ENCODE measurements around the gene ZFPM1. TPM values are rescaled to one million over a fixed set of nuclear protein-coding genes. Genes with fewer than 3 reads are reported as not detected.

ZFPM1 gene
- total RNA-seq, 2 experiments from 2014 or later = 2.1 to 14.2 TPM

GRCh38 chr16:88524973-88525662 lies 72.0 kb downstream of the ZFPM1 start:
- Histone ChIP-seq H3K36me3 (ENCODE audit: insufficient read depth, low read length) (no peaks in the 10 kb centered on the region), H3K4me3 (ENCODE audit: low read depth, low read length, poor library complexity, severe bottlenecking) (no peak overlapping the region), H3K9me3 (ENCODE audit: low read length) (no peaks in the 10 kb centered on the region), H3K79me2 (ENCODE audit: insufficient read depth, low read depth, low read length) (no peaks in the 10 kb centered on the region), H3K27ac (ENCODE audit: low read depth, low read length, poor library complexity, severe bottlenecking) (no peak overlapping the region), H3K4me1 (ENCODE audit: insufficient read depth, low read length, poor library complexity, severe bottlenecking) (peaks cover 6% of the 10 kb centered on the region), H4K20me1 (ENCODE audit: insufficient read depth, low read length) (no peaks in the 10 kb centered on the region), H2AFZ (ENCODE audit: low read length) (no peak overlapping the region), H3K9me2 (ENCODE audit: insufficient read depth, low read length) (no peaks in the 10 kb centered on the region), H3K4me2 (ENCODE audit: low read length) (no peak overlapping the region)
- intact Hi-C loops (cut with micrococcal nuclease; ENCODE audit: unreplicated experiment) = no loop called here
- POLR2A ChIA-PET = no interaction called here
- BruUV-seq (replicated peaks) = no TSS peak
- TF ChIP-seq EZH2phosphoT487 (IDR thresholded peaks at IDR 0.05; ENCODE audit: borderline replicate concordance, low read depth, low read length) (no peak), CTCF (conservative IDR thresholded peaks at IDR 0.05; ENCODE audit: low read length) (no peak)
- no peak for DNase-seq (ENCODE audit: low spot score)
- CTCF ChIA-PET (ENCODE audit: unreplicated experiment) = no interaction called here

DNA sequence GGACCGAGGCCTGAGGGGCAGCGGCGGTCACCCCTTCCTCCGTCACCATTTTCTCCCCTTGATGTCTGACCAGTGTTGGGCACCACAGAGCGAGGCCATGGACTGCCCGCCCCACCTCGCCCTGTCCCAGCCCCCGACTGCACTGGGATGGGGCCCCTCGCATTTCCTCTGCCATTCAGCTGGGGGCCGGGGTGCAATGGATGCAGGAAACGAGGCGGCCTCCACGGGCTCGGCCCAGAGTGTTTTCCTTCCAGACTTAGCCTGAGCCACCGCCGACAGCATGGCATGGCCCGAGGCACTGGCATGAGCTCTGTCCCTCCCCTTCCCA lies 72.5 kb downstream of the ZFPM1 start:
- Histone ChIP-seq H3K36me3 (ENCODE audit: insufficient read depth, low read length) (no peaks in the 10 kb centered on the region), H3K27ac (ENCODE audit: low read depth, low read length, poor library complexity, severe bottlenecking) (no peak overlapping the region), H3K9me2 (ENCODE audit: insufficient read depth, low read length) (no peaks in the 10 kb centered on the region), H3K9me3 (ENCODE audit: low read length) (no peaks in the 10 kb centered on the region), H4K20me1 (ENCODE audit: insufficient read depth, low read length) (no peaks in the 10 kb centered on the region), H3K4me1 (ENCODE audit: insufficient read depth, low read length, poor library complexity, severe bottlenecking) (peaks cover 6% of the 10 kb centered on the region), H3K4me2 (ENCODE audit: low read length) (no peak overlapping the region), H3K4me3 (ENCODE audit: low read depth, low read length, poor library complexity, severe bottlenecking) (no peak overlapping the region), H3K79me2 (ENCODE audit: insufficient read depth, low read depth, low read length) (no peaks in the 10 kb centered on the region), H2AFZ (ENCODE audit: low read length) (no peak overlapping the region)
- BruUV-seq (replicated peaks) = no TSS peak
- CTCF ChIA-PET (ENCODE audit: unreplicated experiment) = no interaction called here
- DNase-seq (ENCODE audit: low spot score) = no peak
- POLR2A ChIA-PET = no interaction called here
- no peak for TF ChIP-seq EZH2phosphoT487 (IDR thresholded peaks at IDR 0.05; ENCODE audit: borderline replicate concordance, low read depth, low read length)
- no peak for TF ChIP-seq CTCF (conservative IDR thresholded peaks at IDR 0.05; ENCODE audit: low read length)
- intact Hi-C loops (cut with micrococcal nuclease; ENCODE audit: unreplicated experiment) = no loop called here

GRCh38 chr16:88526008-88526905 lies 73.2 kb downstream of the ZFPM1 start:
- H2AFZ ChIP-seq (ENCODE audit: low read length) = no peak overlapping the region
- no peaks in the 10 kb centered on the region for H3K79me2 ChIP-seq (ENCODE audit: insufficient read depth, low read depth, low read length)
- H4K20me1 ChIP-seq (ENCODE audit: insufficient read depth, low read length) = no peaks in the 10 kb centered on the region
- ChIA-PET CTCF (ENCODE audit: unreplicated experiment) (no interaction called here), POLR2A (no interaction called here)
- DNase-seq (ENCODE audit: low spot score) = no peak
- no peak overlapping the region for H3K4me3 ChIP-seq (ENCODE audit: low read depth, low read length, poor library complexity, severe bottlenecking)
- no peak overlapping the region for H3K4me2 ChIP-seq (ENCODE audit: low read length)
- TF ChIP-seq CTCF (conservative IDR thresholded peaks at IDR 0.05; ENCODE audit: low read length) (no peak), EZH2phosphoT487 (IDR thresholded peaks at IDR 0.05; ENCODE audit: borderline replicate concordance, low read depth, low read length) (no peak)
- intact Hi-C loops (cut with micrococcal nuclease; ENCODE audit: unreplicated experiment) = no loop called here
- H3K4me1 ChIP-seq (ENCODE audit: insufficient read depth, low read length, poor library complexity, severe bottlenecking) = peaks cover 6% of the 10 kb centered on the region
- H3K9me3 ChIP-seq (ENCODE audit: low read length) = no peaks in the 10 kb centered on the region
- no peak overlapping the region for H3K27ac ChIP-seq (ENCODE audit: low read depth, low read length, poor library complexity, severe bottlenecking)
- no peaks in the 10 kb centered on the region for H3K36me3 ChIP-seq (ENCODE audit: insufficient read depth, low read length)
- BruUV-seq (replicated peaks) = no TSS peak
- no peaks in the 10 kb centered on the region for H3K9me2 ChIP-seq (ENCODE audit: insufficient read depth, low read length)

Measured in OCI-LY7 (cell line).